PC-9 (cell line): ENCODE data around the gene ATXN1. TPM values are rescaled to one million over a fixed set of nuclear protein-coding genes. Genes with fewer than 3 reads are reported as not detected.

ENCODE experiments used
- BruUV-seq: library from RNA; stranded (reverse); fragments of 400-500 nt; replicated peaks from 2 replicates; lab custom pipeline; 2021; lab: Mats Ljungman, UMichigan
- CTCF ChIA-PET: fragments of 300-600 bp; sonication (Branson Sonifier 250); formaldehyde crosslinking; loops from one replicate; lab custom pipeline; 2022; ENCODE audit warnings: antibody characterized with exemption; lab: Charles Lee
- POLR2A ChIA-PET: fragments of 300-600 bp; sonication (Branson Sonifier 250); formaldehyde crosslinking; loops from one replicate; lab custom pipeline; 2022; ENCODE audit warnings: antibody characterized with exemption; ENCODE audit not compliant: unreplicated experiment; lab: Charles Lee
- DNase-seq, 2 experiments: peaks; one replicate each; pipeline versions ENCODE4 v3.0.0 to v3.0.0-alpha.2; 2015 to 2022; ENCODE audit warnings: mixed read lengths in 1 of 2
- H2AFZ ChIP-seq: fragments of 200-600 bp; sonication (generic); 2 replicates; pipeline ENCODE4 v1.8.1; 2017; ENCODE audit warnings: antibody characterized with exemption
- H3F3A ChIP-seq: fragments of 200-600 bp; sonication (generic); 2 replicates; pipeline ENCODE4 v1.8.1; 2017; ENCODE audit warnings: antibody characterized with exemption, mild to moderate bottlenecking, low read depth; ENCODE audit not compliant: insufficient read depth
- H3K27ac ChIP-seq: fragments of 200-600 bp; sonication (generic); 2 replicates; pipeline ENCODE4 v1.6.1; 2016; ENCODE audit warnings: mixed run types
- H3K27me3 ChIP-seq: fragments of 200-600 bp; sonication (generic); 2 replicates; pipeline ENCODE4 v1.6.1; 2016; ENCODE audit warnings: low read depth, mixed run types; ENCODE audit not compliant: insufficient read depth
- H3K36me3 ChIP-seq: fragments of 200-600 bp; sonication (generic); 2 replicates; pipeline ENCODE4 v1.6.1; 2016; ENCODE audit warnings: low read depth, mixed run types
- H3K4me1 ChIP-seq: fragments of 200-600 bp; sonication (generic); replicated peaks from 2 replicates; pipeline ENCODE4 v1.6.1; 2016; ENCODE audit warnings: mixed run types; ENCODE audit not compliant: insufficient read depth
- H3K4me2 ChIP-seq: fragments of 200-600 bp; sonication (generic); 2 replicates; pipeline ENCODE4 v1.6.1; 2017; ENCODE audit warnings: mixed run types
- H3K4me3 ChIP-seq: fragments of 200-600 bp; sonication (generic); 2 replicates; pipeline ENCODE4 v1.6.1; 2016; ENCODE audit warnings: mixed run types
- H3K79me2 ChIP-seq: fragments of 200-600 bp; sonication (generic); 2 replicates; pipeline ENCODE4 v1.6.1; 2017; ENCODE audit warnings: low read depth, mixed run types
- H3K9me2 ChIP-seq: fragments of 200-600 bp; sonication (generic); 2 replicates; pipeline ENCODE4 v1.8.1; 2017; ENCODE audit warnings: mild to moderate bottlenecking; ENCODE audit not compliant: insufficient read depth
- H3K9me3 ChIP-seq: fragments of 200-600 bp; sonication (generic); 2 replicates; pipeline ENCODE4 v1.8.1; 2016; ENCODE audit warnings: low read depth; ENCODE audit not compliant: insufficient read depth
- H4K20me1 ChIP-seq: fragments of 200-600 bp; sonication (generic); 2 replicates; pipeline ENCODE4 v1.8.1; 2017; ENCODE audit not compliant: insufficient read depth
- CTCF ChIP-seq: fragments of 200-600 bp; sonication (generic); conservative IDR thresholded peaks from 2 replicates; pipeline ENCODE4 v1.6.1; 2017; ENCODE audit warnings: mixed run types, antibody characterized with exemption, mild to moderate bottlenecking, moderate library complexity
- EZH2 ChIP-seq: fragments of 200-600 bp; sonication (generic); IDR thresholded peaks from 2 replicates; pipeline ENCODE4 v1.8.0; 2017; ENCODE audit warnings: antibody characterized with exemption, low read depth
- intact Hi-C: fragments of 100-400 bp; cut with micrococcal nuclease; formaldehyde crosslinking; loops from one replicate; pipeline ENCODE4 v1.10.0; 2022; ENCODE audit not compliant: unreplicated experiment
- total RNA-seq: library from RNA; stranded (reverse); gene quantifications from 2 replicates; pipeline ENCODE4 v1.2.3, GENCODE V29; 2021

The ATXN1 gene
- total RNA-seq, 1 experiment from 2014 or later = 42.7 TPM

GRCh38 chr6:16510245-16510644, 251.0 kb downstream of the ATXN1 start:
- no peak overlapping the region for H3K4me3 ChIP-seq
- no TSS peak for BruUV-seq
- intact Hi-C loops = loop anchor here (2.0 to 10.0 kb wide), 4 partner anchors 178 to 575 kb away; partner anchors contain the start of gene ATXN1
- H3K27ac ChIP-seq = no peak overlapping the region
- H3K4me1 ChIP-seq = no peaks in the 10 kb centered on the region
- H4K20me1 ChIP-seq = no peaks in the 10 kb centered on the region
- ChIA-PET POLR2A (no interaction called here), CTCF (no interaction called here)
- H3K9me2 ChIP-seq = no peaks in the 10 kb centered on the region
- H2AFZ ChIP-seq = no peak overlapping the region
- no peaks in the 10 kb centered on the region for H3K36me3 ChIP-seq
- H3F3A ChIP-seq = no peaks in the 10 kb centered on the region
- H3K9me3 ChIP-seq = no peaks in the 10 kb centered on the region
- TF ChIP-seq CTCF (no peak), EZH2 (no peak)
- H3K27me3 ChIP-seq = no peaks in the 10 kb centered on the region
- H3K4me2 ChIP-seq = no peak overlapping the region
- DNase-seq = no peak
- no peaks in the 10 kb centered on the region for H3K79me2 ChIP-seq

DNA sequence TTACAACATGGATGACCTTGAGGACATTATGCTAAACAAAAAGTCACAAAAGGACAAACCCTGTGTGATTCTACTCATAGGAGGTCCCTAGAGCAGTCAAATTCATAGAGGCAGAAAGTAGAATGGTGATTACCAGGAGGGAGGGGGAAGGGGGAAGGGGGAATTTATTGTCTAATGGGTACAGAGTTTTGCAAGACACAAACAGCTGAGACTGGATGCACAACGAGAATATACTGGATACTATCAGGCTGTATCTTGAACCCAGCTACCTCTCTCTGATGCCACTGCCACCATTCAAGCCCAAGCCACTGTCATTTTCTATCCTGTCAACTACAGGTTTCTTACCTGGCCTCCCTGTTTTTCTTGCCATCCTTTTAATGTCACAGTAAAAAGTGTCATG, 252.3 kb downstream of the ATXN1 start:
- H3K36me3 ChIP-seq = no peaks in the 10 kb centered on the region
- no peak overlapping the region for H3K4me2 ChIP-seq
- H3K9me3 ChIP-seq = no peaks in the 10 kb centered on the region
- H4K20me1 ChIP-seq = no peaks in the 10 kb centered on the region; the same call in 1 of the 2 replicates
- H3K27ac ChIP-seq = no peak overlapping the region
- no peaks in the 10 kb centered on the region for H3K4me1 ChIP-seq
- ChIA-PET POLR2A (interaction anchor here (0.8 kb wide), 1 partner anchor 243 kb away, joined by 8 read pairs; no protein-coding TSS in a partner anchor), CTCF (no interaction called here)
- BruUV-seq = no TSS peak
- H3K9me2 ChIP-seq = no peaks in the 10 kb centered on the region
- no peak for DNase-seq
- no peak overlapping the region for H2AFZ ChIP-seq
- no peaks in the 10 kb centered on the region for H3F3A ChIP-seq
- TF ChIP-seq CTCF (no peak), EZH2 (no peak)
- intact Hi-C loops = no loop called here
- H3K79me2 ChIP-seq = no peaks in the 10 kb centered on the region
- H3K27me3 ChIP-seq = no peaks in the 10 kb centered on the region
- H3K4me3 ChIP-seq = no peak overlapping the region

- POLR2A ChIA-PET = no interaction called here
- no peak for TF ChIP-seq EZH2
- no peak for TF ChIP-seq CTCF
- Histone ChIP-seq H3K4me2 (no peak overlapping the region), H3K9me3 (no peaks in the 10 kb centered on the region), H3K9me2 (no peaks in the 10 kb centered on the region), H3K27me3 (no peaks in the 10 kb centered on the region), H3K4me3 (no peak overlapping the region), H3F3A (no peaks in the 10 kb centered on the region; the same call in 1 of the 2 replicates), H2AFZ (no peak overlapping the region), H4K20me1 (no peaks in the 10 kb centered on the region; the same call in 1 of the 2 replicates), H3K79me2 (no peaks in the 10 kb centered on the region), H3K27ac (no peak overlapping the region), H3K36me3 (no peaks in the 10 kb centered on the region), H3K4me1 (no peaks in the 10 kb centered on the region)
- CTCF ChIA-PET = no interaction called here
- DNase-seq = no peak
- BruUV-seq = no TSS peak
- intact Hi-C loops = no loop called here
Observed at GRCh38 chr6:16505711-16506357, 255.4 kb downstream of the ATXN1 start.
